ENCODE results near the gene NAA16. TPM values are rescaled to one million over a fixed set of nuclear protein-coding genes. Genes with fewer than 3 reads are reported as not detected.

The NAA16 gene
- 10 to 100 TPM; 23.5 to 32.8 TPM for total RNA-seq

DNA sequence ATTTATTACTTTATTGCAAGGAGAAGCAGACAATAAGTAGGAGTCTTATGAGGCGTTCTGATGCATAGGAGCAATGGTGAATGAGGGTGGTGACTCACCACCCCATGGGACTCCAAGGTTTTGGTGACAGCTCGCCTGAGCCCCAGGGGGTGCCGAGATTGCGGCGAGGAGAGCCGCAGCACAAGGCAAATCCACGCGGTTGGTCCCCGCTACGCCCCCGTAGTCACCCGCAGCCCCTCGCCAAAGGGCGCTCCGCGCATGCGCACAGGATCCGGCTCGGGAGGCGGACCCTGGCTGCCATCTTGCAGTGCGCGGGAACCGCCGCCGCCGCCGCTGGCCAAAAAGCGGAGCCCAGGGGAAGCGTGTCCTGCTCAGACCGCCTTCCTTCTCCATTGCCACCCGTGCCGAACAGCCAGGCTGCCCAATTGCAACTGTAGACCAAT, at the start of gene NAA16:
NAA16 (plus strand) TSS at position 305 of the 443 bp plus-strand sequence. CDS start 262 bp downstream, outside the sequence.
- POLR2A ChIA-PET = interaction anchor here (0.7 to 1.5 kb wide), 2 partner anchors 250 to 1003 kb away, joined by 3 to 4 read pairs; partner anchors contain the start of gene WBP4

DNA sequence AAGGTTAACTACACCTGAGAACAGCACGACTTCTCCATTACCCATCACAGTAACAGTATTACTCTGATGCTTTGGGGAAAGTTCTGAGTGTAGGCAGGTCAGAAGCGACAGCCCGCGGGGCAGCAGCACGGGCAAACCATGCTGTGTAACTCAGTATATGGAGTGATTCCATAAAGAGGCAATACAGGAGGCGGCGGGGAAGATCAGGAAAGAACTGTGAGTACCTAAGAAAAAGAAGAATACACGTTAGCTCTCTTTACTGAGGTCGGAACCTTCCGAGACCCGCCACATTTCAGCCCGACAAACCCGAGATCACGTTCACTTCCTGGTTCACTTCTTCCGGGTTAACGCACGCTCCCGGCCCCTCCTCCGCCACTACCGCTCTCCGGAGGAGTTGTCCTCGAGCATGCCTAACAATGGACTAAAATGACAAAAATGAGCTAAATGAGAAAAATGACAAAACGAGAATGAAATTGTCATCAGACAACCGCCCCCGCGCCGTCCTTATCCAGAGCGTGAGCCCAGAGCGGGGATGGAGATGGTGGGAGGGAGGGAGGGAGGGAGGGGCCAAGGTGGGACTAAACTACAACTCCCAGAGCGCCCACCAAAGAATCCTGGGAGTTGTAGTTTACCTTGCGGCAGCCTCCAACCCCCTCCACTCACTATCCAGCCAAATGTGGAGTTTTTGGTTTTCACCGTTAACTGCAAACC, 47.7 kb upstream of the NAA16 start, which contains the start of gene MTRF1:
MTRF1 (minus strand) TSS at position 316 of the 711 bp plus-strand sequence. CDS start 2,669 bp downstream, outside the sequence.
- Mint-ChIP-seq H3K4me3 (peak within 1 kb of the TSS; percentile 92), H3K4me1 (ENCODE audit: low read depth) (peaks cover 30% of the 10 kb centered on the region), H3K27me3 (no peaks in the 10 kb centered on the region), H3K9me3 (peaks cover 2% of the 10 kb centered on the region), H3K36me3 (ENCODE audit: low read depth) (peaks cover 36% of the 10 kb centered on the region), H3K27ac (peak within 1 kb of the TSS; percentile 100)
- ATAC-seq = peak; percentile 93
- DNase-seq = peak; percentile 86
- CTCF ChIA-PET = interaction anchor here (1.2 kb wide), 1 partner anchor 9 kb away, joined by 4 read pairs; no protein-coding TSS in a partner anchor
- no peak for TF ChIP-seq CTCF (IDR thresholded peaks at IDR 0.05)
- intact Hi-C loops (cut with micrococcal nuclease) = loop anchor here (2.0 kb wide), 1 partner anchor 47 kb away; the partner anchor contains the start of gene NAA16
- POLR2A ChIA-PET = interaction anchor here (0.7 to 2.9 kb wide), 16 partner anchors 8 to 255 kb away, joined by 3 to 9 read pairs (median 4); partner anchors contain the start of gene WBP4

More for the DNA sequence above, at the start of gene NAA16:
- peak; percentile 96 for DNase-seq
- Mint-ChIP-seq H3K27ac (peak within 1 kb of the TSS; percentile 95), H3K36me3 (ENCODE audit: low read depth) (peaks cover 10% of the 10 kb centered on the region), H3K27me3 (no peaks in the 10 kb centered on the region), H3K4me1 (ENCODE audit: low read depth) (peaks cover 27% of the 10 kb centered on the region), H3K4me3 (peak within 1 kb of the TSS; percentile 94), H3K9me3 (no peaks in the 10 kb centered on the region)
- intact Hi-C loops (cut with micrococcal nuclease) = loop anchor here (2.0 to 10.0 kb wide), 2 partner anchors 48 to 236 kb away; partner anchors contain the start of gene MTRF1
- CTCF ChIA-PET = no interaction called here
- no peak for TF ChIP-seq CTCF (IDR thresholded peaks at IDR 0.05)
- peak; percentile 83 for ATAC-seq

GRCh38 chr13:41267106-41267505, 44.0 kb upstream of the NAA16 start:
- POLR2A ChIA-PET = no interaction called here
- Mint-ChIP-seq H3K27ac (no peak overlapping the region), H3K4me1 (ENCODE audit: low read depth) (peaks cover 26% of the 10 kb centered on the region), H3K36me3 (ENCODE audit: low read depth) (peaks cover 24% of the 10 kb centered on the region), H3K4me3 (no peak overlapping the region), H3K9me3 (peaks cover 12% of the 10 kb centered on the region), H3K27me3 (no peaks in the 10 kb centered on the region)
- ATAC-seq (no peak), DNase-seq (no peak)
- TF ChIP-seq CTCF (IDR thresholded peaks at IDR 0.05) = no peak
- CTCF ChIA-PET = interaction anchor here (0.8 kb wide), 1 partner anchor 44 kb away, joined by 3 read pairs; no protein-coding TSS in a partner anchor
- intact Hi-C loops (cut with micrococcal nuclease) = no loop called here

GRCh38 chr13:41268764-41269163, 42.3 kb upstream of the NAA16 start:
- H3K27ac Mint-ChIP-seq = no peak overlapping the region
- peaks cover 21% of the 10 kb centered on the region for H3K36me3 Mint-ChIP-seq (ENCODE audit: low read depth)
- no peak overlapping the region for H3K4me3 Mint-ChIP-seq
- H3K9me3 Mint-ChIP-seq = peaks cover 13% of the 10 kb centered on the region
- no peak for ATAC-seq
- CTCF ChIA-PET = no interaction called here
- H3K4me1 Mint-ChIP-seq (ENCODE audit: low read depth) = peaks cover 26% of the 10 kb centered on the region
- TF ChIP-seq CTCF (IDR thresholded peaks at IDR 0.05) = no peak
- POLR2A ChIA-PET = interaction anchor here (1.6 kb wide), 1 partner anchor 9 kb away, joined by 6 read pairs; no protein-coding TSS in a partner anchor
- DNase-seq = no peak
- intact Hi-C loops (cut with micrococcal nuclease) = no loop called here
- H3K27me3 Mint-ChIP-seq = no peaks in the 10 kb centered on the region

All from activated CD8-positive, alpha-beta T cell treated with anti-CD3 and anti-CD28 coated beads for 36 hours (primary cell).